PC-3 (cell line): Measurements from ENCODE around the gene ECE1.

Experiments used
- EZH2 ChIP-seq: fragments of 300-600 bp; sonication (generic); IDR thresholded peaks from one replicate; pipeline ENCODE4 v1.6.1; 2017; ENCODE audit warnings: antibody characterized with exemption, mild to moderate bottlenecking, low read length; ENCODE audit not compliant: unreplicated experiment
- EZH2phosphoT487 ChIP-seq: fragments of 300-600 bp; sonication (generic); IDR thresholded peaks from 2 replicates; pipeline ENCODE4 v1.6.1; 2018; ENCODE audit warnings: mild to moderate bottlenecking, antibody characterized with exemption, low read length, borderline replicate concordance
- TF ChIP-seq, protein P1 (sequence below): fragments of 300-600 bp; sonication (generic); conservative IDR thresholded peaks from 2 replicates; pipeline ENCODE4 v1.5.1; 2017; ENCODE audit warnings: antibody characterized with exemption, low read depth, mild to moderate bottlenecking, low read length

DNA sequence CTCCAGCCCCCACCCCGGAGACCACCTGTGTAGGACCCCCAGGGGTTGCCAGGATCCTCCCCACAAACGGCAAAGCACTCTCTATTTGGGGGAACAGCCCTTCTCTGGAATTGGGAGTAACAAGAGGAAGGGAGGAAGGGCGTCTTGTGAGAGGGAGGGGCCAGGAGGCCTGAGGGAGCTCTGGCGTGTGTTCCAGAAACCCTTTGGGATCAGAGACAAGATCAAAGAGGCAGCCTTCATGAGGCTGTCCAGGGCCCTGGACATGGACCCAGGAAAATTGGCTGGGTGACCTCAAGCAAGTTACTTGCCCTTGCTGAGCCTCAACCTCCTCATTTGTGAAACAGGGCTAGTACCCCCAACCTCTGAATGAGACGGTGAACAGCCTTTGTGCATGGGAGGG is 18.1 kb upstream of the ECE1 start:
- no peak for TF ChIP-seq EZH2phosphoT487
- TF ChIP-seq, protein P1, sequence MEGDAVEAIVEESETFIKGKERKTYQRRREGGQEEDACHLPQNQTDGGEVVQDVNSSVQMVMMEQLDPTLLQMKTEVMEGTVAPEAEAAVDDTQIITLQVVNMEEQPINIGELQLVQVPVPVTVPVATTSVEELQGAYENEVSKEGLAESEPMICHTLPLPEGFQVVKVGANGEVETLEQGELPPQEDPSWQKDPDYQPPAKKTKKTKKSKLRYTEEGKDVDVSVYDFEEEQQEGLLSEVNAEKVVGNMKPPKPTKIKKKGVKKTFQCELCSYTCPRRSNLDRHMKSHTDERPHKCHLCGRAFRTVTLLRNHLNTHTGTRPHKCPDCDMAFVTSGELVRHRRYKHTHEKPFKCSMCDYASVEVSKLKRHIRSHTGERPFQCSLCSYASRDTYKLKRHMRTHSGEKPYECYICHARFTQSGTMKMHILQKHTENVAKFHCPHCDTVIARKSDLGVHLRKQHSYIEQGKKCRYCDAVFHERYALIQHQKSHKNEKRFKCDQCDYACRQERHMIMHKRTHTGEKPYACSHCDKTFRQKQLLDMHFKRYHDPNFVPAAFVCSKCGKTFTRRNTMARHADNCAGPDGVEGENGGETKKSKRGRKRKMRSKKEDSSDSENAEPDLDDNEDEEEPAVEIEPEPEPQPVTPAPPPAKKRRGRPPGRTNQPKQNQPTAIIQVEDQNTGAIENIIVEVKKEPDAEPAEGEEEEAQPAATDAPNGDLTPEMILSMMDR = no peak
- TF ChIP-seq EZH2 = no peak
